GM12878 (cell line): ENCODE measurements around the gene IFITM5. TPM values are rescaled to one million over a fixed set of nuclear protein-coding genes. Genes with fewer than 3 reads are reported as not detected.

Source experiments
- CEBPB ChIP-seq, 2 experiments: fragments of 150-350 bp in 1 of 2; IDR thresholded peaks; 2 replicates each; pipeline ENCODE4 v1.6.1; 2012 to 2014; ENCODE audit warnings: low read depth in 2 of 2, low read length in 2 of 2, borderline replicate concordance in 1 of 2, inconsistent platforms in 1 of 2
- ETV6 ChIP-seq, 2 experiments: fragments of 450-650 bp in 1 of 2; IDR thresholded peaks in 1 of 2; conservative IDR thresholded peaks in 1 of 2; 2 replicates each; pipeline ENCODE4 v1.6.1; 2014; ENCODE audit warnings: antibody characterized with exemption in 1 of 2, borderline replicate concordance in 1 of 2, low read depth in 1 of 2, mild to moderate bottlenecking in 1 of 2, moderate library complexity in 1 of 2
- FOXM1 ChIP-seq: IDR thresholded peaks from 2 replicates; pipeline ENCODE4 v1.6.1; 2012; ENCODE audit warnings: low read depth, mild to moderate bottlenecking, inconsistent platforms, low read length, moderate library complexity
- HCFC1 ChIP-seq: fragments of 150-350 bp; IDR thresholded peaks from 2 replicates; pipeline ENCODE4 v1.6.1; 2014; ENCODE audit warnings: low read length
- HDGF ChIP-seq: fragments of 450-650 bp; IDR thresholded peaks from 2 replicates; pipeline ENCODE4 v1.6.1; 2016; ENCODE audit warnings: antibody characterized with exemption
- IKZF2 ChIP-seq, 2 experiments: fragments of 450-650 bp; IDR thresholded peaks; 2 replicates each; pipeline ENCODE4 v1.6.1; 2017; ENCODE audit warnings: mild to moderate bottlenecking in 2 of 2, moderate library complexity in 2 of 2
- JUND ChIP-seq: IDR thresholded peaks from 2 replicates; pipeline ENCODE4 v1.6.1; 2012; ENCODE audit warnings: low read depth, mild to moderate bottlenecking, low read length, improper control_type of control experiment, moderate library complexity
- KAT2A ChIP-seq: conservative IDR thresholded peaks from 2 replicates; pipeline ENCODE4 v1.6.1; 2011; ENCODE audit warnings: low read depth, low read length; ENCODE audit not compliant: control insufficient read depth
- KLF5 ChIP-seq: fragments of 450-650 bp; IDR thresholded peaks from 2 replicates; pipeline ENCODE4 v1.6.1; 2014; ENCODE audit warnings: mild to moderate bottlenecking; ENCODE audit not compliant: partially characterized antibody
- MAX ChIP-seq: IDR thresholded peaks from 2 replicates; pipeline ENCODE4 v1.6.1; 2012; ENCODE audit warnings: low read depth, low read length, improper control_type of control experiment
- MYC ChIP-seq: IDR thresholded peaks from 2 replicates; pipeline ENCODE4 v1.6.1; 2011; ENCODE audit warnings: mild to moderate bottlenecking, low read length, moderate library complexity, inconsistent platforms; ENCODE audit not compliant: insufficient read depth, insufficient replicate concordance, insufficient read length, severe bottlenecking
- NBN ChIP-seq: fragments of 450-650 bp; IDR thresholded peaks from 2 replicates; pipeline ENCODE4 v1.6.1; 2016
- NR2C2 ChIP-seq: IDR thresholded peaks from 2 replicates; pipeline ENCODE4 v1.6.1; 2011; ENCODE audit warnings: borderline replicate concordance, low read depth; ENCODE audit not compliant: control insufficient read depth, insufficient read length
- NRF1 ChIP-seq: conservative IDR thresholded peaks from 2 replicates; pipeline ENCODE4 v1.6.1; 2011; ENCODE audit warnings: mild to moderate bottlenecking, low read depth, low read length, improper control_type of control experiment
- POU2F2 ChIP-seq: IDR thresholded peaks from 3 replicates; pipeline ENCODE4 v1.6.1; 2011; ENCODE audit warnings: low read depth, mild to moderate bottlenecking, low read length, borderline replicate concordance
- RAD21 ChIP-seq: IDR thresholded peaks from 2 replicates; pipeline ENCODE4 v1.6.1; 2011; ENCODE audit warnings: mild to moderate bottlenecking, low read depth, low read length, moderate library complexity; ENCODE audit not compliant: insufficient read depth
- SIN3A ChIP-seq: IDR thresholded peaks from 2 replicates; pipeline ENCODE4 v1.6.1; 2012; ENCODE audit warnings: low read depth, low read length, improper control_type of control experiment
- SMAD5 ChIP-seq: IDR thresholded peaks from 2 replicates; pipeline ENCODE4 v1.6.1; 2016; ENCODE audit warnings: antibody characterized with exemption, low read depth
- SMC3 ChIP-seq: IDR thresholded peaks from 2 replicates; pipeline ENCODE4 v1.6.1; 2011; ENCODE audit warnings: low read length, improper control_type of control experiment, borderline replicate concordance
- SP1 ChIP-seq: IDR thresholded peaks from one replicate; pipeline ENCODE4 v1.6.1; 2011; ENCODE audit warnings: low read depth, low read length
- SRF ChIP-seq, 2 experiments: IDR thresholded peaks; 2 replicates each; pipeline ENCODE4 v1.6.1; 2011; ENCODE audit warnings: low read depth in 2 of 2, low read length in 2 of 2, mild to moderate bottlenecking in 1 of 2, moderate library complexity in 1 of 2
- TCF12 ChIP-seq: IDR thresholded peaks from 2 replicates; pipeline ENCODE4 v1.6.1; 2011; ENCODE audit warnings: low read depth, mild to moderate bottlenecking, low read length
- TCF7 ChIP-seq: IDR thresholded peaks from 2 replicates; pipeline ENCODE4 v1.6.1; 2014; ENCODE audit warnings: antibody characterized with exemption, borderline replicate concordance
- WRNIP1 ChIP-seq: IDR thresholded peaks from 2 replicates; pipeline ENCODE4 v1.6.1; 2011; ENCODE audit warnings: low read depth, low read length, improper control_type of control experiment, borderline replicate concordance
- YBX1 ChIP-seq: fragments of 450-650 bp; IDR thresholded peaks from 2 replicates; pipeline ENCODE4 v1.6.1; 2016; ENCODE audit warnings: antibody characterized with exemption
- ZNF207 ChIP-seq: fragments of 450-650 bp; IDR thresholded peaks from 2 replicates; pipeline ENCODE4 v1.6.1; 2014; ENCODE audit warnings: antibody characterized with exemption, mild to moderate bottlenecking, borderline replicate concordance
- ZNF622 ChIP-seq: fragments of 450-650 bp; IDR thresholded peaks from 2 replicates; pipeline ENCODE4 v1.6.1; 2017; ENCODE audit warnings: mild to moderate bottlenecking, inconsistent platforms
- polyA plus RNA-seq, 11 experiments: library from polyadenylated mRNA; depleted of rRNA in 4 of 11; unstranded in 6 of 11; stranded (reverse) in 5 of 11; fragments of >200 nt; fragmentation: Nextera tagmentation in 4 of 11; fragmentation: Illumina TruSeq in 1 of 11; extraction: Ambion mirVana in 4 of 11; extraction: Trizol in 1 of 11; gene quantifications; 1 replicate in 1 of 11; 2 replicates in 10 of 11; pipeline versions ENCODE4 v1.2.1 to v1.2.3, GENCODE V29; 2011 to 2016; ENCODE audit warnings: inconsistent platforms in 2 of 11, missing spikeins in 2 of 11, low read depth in 1 of 11
- total RNA-seq, 4 experiments: library from RNA; depleted of rRNA in 3 of 4; stranded (reverse); fragments of >200 nt in 3 of 4; fragmentation: Illumina TruSeq in 1 of 4; extraction: Trizol in 1 of 4; gene quantifications; 2 replicates each; pipeline versions ENCODE4 v1.2.1 to v1.2.3, GENCODE V29; 2013 to 2021
- TF ChIP-seq, protein P1 (sequence below): fragments of 450-650 bp; IDR thresholded peaks from 2 replicates; pipeline ENCODE4 v1.6.1; 2016; ENCODE audit warnings: mild to moderate bottlenecking
- TF ChIP-seq, protein P2 (sequence below): fragments of 450-650 bp; IDR thresholded peaks from 2 replicates; pipeline ENCODE4 v1.6.1; 2017; ENCODE audit warnings: mild to moderate bottlenecking, low read depth, inconsistent platforms; ENCODE audit not compliant: poor library complexity, severe bottlenecking

The IFITM5 gene
- total and polyA plus RNA-seq, 10 of the 15 experiments (the other 5 are each of a cell fraction or from before 2014, with no cell fraction given) = not detected

GRCh38 chr11:256952-257737 is 42.2 kb downstream of the IFITM5 start (continued):
- TF ChIP-seq ZNF207 (no peak), ZNF622 (no peak), KLF5 (no peak), SIN3A (no peak), MYC (no peak), ETV6 (conservative IDR thresholded peaks at IDR 0.05 in 1 of 2, IDR thresholded peaks at IDR 0.05 in 1 of 2; ENCODE audit: borderline replicate concordance in 1 of 2, low read depth in 1 of 2) (no peak; a peak in 1 of 4 replicates), HCFC1 (no peak), FOXM1 (no peak), RAD21 (no peak), NR2C2 (no peak), CEBPB (IDR thresholded peaks at IDR 0.05; ENCODE audit: borderline replicate concordance in 1 of 2, low read depth in 2 of 2, low read length in 2 of 2) (no peak), SP1 (peak; percentile 32), KAT2A (no peak), TCF7 (no peak), IKZF2 (IDR thresholded peaks at IDR 0.05) (peak; percentile 87), SMC3 (no peak), HDGF (no peak), MAX (no peak), YBX1 (no peak), POU2F2 (no peak), SMAD5 (no peak), WRNIP1 (no peak), JUND (no peak), NRF1 (no peak), NBN (peak; percentile 65; the same call in 1 of the 2 replicates), TCF12 (no peak), SRF (IDR thresholded peaks at IDR 0.05; ENCODE audit: low read depth in 2 of 2, low read length in 2 of 2) (no peak)
- TF ChIP-seq, protein P1, sequence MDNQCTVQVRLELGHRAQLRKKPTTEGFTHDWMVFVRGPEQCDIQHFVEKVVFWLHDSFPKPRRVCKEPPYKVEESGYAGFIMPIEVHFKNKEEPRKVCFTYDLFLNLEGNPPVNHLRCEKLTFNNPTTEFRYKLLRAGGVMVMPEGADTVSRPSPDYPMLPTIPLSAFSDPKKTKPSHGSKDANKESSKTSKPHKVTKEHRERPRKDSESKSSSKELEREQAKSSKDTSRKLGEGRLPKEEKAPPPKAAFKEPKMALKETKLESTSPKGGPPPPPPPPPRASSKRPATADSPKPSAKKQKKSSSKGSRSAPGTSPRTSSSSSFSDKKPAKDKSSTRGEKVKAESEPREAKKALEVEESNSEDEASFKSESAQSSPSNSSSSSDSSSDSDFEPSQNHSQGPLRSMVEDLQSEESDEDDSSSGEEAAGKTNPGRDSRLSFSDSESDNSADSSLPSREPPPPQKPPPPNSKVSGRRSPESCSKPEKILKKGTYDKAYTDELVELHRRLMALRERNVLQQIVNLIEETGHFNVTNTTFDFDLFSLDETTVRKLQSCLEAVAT = 0 out of 2 replicates have a peak, but pooled peaks have one; percentile 14
- TF ChIP-seq, protein P2, sequence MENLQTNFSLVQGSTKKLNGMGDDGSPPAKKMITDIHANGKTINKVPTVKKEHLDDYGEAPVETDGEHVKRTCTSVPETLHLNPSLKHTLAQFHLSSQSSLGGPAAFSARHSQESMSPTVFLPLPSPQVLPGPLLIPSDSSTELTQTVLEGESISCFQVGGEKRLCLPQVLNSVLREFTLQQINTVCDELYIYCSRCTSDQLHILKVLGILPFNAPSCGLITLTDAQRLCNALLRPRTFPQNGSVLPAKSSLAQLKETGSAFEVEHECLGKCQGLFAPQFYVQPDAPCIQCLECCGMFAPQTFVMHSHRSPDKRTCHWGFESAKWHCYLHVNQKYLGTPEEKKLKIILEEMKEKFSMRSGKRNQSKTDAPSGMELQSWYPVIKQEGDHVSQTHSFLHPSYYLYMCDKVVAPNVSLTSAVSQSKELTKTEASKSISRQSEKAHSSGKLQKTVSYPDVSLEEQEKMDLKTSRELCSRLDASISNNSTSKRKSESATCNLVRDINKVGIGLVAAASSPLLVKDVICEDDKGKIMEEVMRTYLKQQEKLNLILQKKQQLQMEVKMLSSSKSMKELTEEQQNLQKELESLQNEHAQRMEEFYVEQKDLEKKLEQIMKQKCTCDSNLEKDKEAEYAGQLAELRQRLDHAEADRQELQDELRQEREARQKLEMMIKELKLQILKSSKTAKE = no peak
